ENCODE measurements around the gene SNX21.
A peak's percentile ranks its signal among the peaks of the same experiment; 100 is the strongest.
"Not testable (repeated sequence)": the region's sequence is repeated elsewhere in the genome, so short reads cannot be mapped to it uniquely, and the experiment has no call there.

The SNX21 gene

DNA sequence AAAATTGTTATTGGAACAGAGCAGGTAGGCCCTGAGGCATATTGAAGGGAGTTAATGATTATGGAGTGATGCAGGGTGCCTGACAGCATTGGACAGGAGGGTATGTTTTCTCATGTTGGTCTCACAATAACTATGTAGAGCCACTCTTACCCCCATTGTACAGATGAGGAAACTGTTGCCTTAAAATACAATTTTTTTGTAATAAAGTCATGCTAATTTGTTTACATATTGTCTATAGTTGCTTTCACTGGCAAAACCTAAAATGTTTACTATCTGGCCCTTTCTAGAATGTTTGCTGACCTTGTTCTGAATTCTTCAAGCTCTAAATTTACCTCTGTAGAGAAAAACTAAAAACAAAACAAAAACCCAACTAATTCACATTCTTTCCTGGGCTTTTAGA, 17.9 kb downstream of the SNX21 start:
- DNase-seq, result no peak

DNA sequence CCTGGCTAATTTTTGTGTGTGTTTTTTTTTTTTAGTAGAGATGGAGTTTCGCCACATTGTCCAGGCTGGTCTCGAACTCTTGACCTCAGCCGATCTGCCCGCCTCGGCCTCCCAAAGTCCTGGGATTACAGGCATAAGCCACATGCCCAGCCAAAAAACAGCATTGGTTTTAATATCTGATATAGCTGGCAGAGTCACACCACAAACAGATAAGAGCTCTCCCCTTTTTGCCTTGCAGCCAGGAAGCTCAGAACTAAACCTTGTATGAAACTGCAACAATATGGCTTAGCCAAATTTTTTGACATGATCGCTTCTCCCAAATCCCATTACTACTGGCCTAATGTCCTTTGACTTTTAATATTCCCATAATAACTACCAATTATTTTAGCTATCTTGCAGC, 18.7 kb downstream of the SNX21 start:
- peak; percentile 68 for DNase-seq

- no peak for DNase-seq
Measured at GRCh38 chr20:45853484-45853883, 19.9 kb downstream of the SNX21 start.

DNA sequence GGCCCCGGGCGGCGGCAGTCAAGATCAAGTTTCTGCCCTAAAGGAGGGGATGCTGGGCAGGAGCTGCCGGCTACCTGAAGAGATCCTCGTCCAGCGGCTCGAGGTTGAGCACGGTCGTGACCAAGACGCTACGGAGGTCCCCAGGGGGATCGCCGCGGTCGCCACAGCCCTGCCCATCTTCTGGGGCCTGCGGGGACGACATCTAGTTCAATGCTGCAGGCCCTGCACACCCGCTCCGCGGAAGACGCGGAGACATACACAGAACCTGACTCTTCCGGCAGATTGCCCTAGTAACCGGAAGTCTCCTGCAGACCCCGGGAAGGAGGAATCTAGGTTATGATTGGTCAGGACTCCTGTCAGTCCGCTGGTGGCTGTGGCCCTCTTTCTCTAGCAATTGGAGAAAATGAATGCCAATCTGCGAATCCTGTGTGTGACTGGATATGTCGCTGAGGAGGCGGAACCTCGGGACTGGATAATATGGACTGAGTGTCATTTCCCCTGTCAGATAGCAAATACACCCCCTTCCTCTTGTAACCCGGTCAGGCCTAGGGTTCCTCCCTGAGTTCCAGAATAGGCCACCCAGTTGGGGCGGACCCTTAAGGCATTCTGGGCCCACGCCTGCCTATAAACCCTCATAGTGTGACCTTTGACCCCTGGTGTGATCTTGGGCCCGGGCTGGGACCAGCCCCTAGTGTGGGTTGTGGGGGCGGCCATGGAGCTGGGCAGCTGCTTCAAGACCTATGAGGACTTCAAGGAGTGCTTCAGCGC, 23.7 kb downstream of the SNX21 start, which contains the start of the genes ACOT8 and ZSWIM3:
ACOT8 (minus strand) TSS at position 279 of the 768 bp plus-strand sequence; CDS start at position 202, 77 bp downstream.
ZSWIM3 (plus strand) TSS at position 501 of the 768 bp plus-strand sequence; CDS start at position 713, 212 bp downstream.
- DNase-seq, result peak; percentile 100

- DNase-seq, result no peak
Measured at GRCh38 chr20:45857882-45858216, 24.2 kb downstream of the SNX21 start.

DNA sequence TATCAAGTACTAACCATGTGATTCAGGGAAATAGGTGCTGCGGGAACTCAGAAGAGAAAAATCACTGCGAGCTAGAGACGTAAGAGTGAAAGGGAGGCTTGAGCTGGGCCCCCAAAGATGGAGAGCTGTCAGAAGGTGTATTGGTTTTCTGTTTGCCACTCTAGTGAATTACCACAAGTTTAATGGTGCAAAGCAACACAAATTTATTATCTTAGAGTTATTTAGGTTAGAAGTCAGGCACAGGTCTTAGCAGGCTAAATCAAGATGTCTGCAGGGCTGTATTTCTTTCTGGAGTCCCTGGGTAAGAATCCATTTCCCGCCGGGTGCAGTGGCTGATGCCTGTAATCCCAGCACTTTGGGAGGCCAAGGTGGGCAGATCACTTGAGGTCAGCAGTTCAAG, 26.3 kb downstream of the SNX21 start:
- no peak for DNase-seq

DNA sequence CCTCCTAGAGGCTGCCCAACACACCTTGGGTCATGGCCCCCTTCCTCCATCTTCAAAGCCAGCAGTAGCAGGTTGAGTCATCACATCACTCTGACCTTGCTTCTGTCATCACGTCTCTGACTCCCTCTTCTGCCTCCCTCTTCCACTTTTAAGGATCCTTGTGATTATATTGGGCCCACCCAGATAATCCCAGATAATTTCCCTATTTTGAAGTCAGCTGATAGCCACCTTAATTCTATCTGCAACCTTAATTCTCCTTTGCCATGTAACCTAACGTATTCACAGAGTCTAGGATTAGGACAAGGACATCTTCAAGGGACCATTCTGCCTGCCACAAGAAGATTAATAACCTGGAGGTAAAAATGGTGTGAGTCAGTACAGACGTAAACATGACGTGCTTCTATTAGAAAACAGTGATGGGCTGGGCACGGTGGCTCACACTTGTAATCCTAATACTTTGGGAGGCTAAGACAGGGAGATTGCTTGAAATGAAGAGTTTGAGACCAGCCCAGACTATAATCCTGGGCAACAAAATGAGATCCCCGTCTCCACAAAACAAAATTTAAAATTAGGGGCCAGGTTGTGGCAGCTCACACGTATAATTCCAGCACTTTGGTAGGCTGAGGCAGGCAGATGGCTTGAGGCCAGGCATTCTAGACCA, 27.1 kb downstream of the SNX21 start:
- DNase-seq, result no peak

GRCh38 chr20:45861221-45862075, 27.8 kb downstream of the SNX21 start:
- DNase-seq, result peak; percentile 70

DNA sequence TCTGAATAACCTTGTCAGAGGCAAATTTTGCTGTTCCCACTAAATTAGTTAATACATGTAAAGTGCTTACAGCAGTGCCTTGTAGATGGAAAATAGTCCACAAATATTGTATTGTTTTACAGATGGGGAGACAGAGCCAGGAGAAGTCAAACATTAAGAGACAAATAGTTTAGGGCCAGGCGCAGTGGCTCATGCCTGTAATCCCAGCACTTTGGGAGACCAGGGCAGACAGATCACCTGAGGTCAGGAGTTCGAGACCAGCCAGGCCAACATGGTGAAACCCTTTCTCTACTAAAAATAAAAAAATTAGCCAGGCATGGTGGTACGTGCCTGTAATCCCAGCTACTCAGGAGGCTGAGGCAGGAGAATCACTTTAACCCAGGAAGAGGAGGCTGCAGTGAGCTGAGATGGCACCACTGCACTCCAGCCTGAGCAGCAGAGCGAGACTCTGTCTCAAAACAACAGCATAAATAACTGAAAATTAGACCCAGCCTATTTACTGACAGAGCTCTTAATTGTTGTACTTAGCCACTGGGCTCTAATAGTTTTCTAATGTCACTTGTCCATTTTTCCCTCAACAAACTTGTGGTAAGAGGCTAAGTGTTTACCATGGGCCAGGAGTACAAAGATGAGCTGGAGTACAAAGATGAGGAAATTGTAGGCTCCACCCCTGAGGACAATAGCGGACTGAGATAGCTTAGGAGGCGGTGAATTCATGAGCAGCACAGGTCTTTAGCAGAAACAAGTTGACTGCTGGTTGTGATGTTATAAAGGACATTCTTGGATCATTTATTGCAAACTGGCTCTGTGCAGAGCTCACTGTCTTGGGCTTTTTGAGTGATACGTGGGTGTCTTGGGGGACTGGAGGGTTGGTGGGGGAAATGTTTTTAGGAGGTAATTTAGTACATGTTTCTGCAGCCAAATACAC, 30.2 kb downstream of the SNX21 start:
- peak; percentile 33 for DNase-seq

GRCh38 chr20:45866454-45866853, 32.9 kb downstream of the SNX21 start:
- DNase-seq, result no peak

DNA sequence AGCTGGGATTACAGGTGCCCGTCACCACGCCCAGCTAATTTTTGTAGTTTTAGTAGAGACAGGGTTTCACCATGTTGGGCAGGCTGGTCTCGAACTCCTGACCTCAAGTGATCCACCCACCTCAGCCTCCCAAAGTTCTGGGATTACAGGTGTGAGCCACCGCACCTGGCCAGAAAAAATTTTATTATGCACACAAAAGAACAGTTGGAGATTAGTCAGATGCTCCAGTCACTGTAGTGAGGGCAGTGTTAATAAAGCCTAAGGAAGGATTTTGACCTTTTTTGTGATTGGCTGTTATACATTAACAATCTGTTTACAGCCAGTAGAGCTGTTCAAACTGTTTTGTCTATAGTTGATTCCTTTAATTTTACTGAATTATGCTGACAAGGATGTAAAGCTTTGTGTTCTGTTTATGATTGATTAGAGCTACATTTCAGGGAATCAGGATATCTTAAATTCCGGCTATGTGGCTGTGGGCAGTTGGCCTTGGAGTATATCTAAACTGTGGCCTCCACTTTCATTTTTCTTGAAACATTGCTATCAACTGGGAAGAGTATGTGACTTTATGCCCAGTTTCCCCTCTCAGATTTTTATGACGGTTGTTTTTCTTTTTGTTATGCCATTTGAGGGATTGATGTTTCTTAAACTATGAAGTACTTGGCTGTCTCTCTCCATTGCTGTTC, 33.7 kb downstream of the SNX21 start:
- no peak for DNase-seq

- DNase-seq, result no peak
Measured at GRCh38 chr20:45867819-45868176, 34.2 kb downstream of the SNX21 start.

DNA sequence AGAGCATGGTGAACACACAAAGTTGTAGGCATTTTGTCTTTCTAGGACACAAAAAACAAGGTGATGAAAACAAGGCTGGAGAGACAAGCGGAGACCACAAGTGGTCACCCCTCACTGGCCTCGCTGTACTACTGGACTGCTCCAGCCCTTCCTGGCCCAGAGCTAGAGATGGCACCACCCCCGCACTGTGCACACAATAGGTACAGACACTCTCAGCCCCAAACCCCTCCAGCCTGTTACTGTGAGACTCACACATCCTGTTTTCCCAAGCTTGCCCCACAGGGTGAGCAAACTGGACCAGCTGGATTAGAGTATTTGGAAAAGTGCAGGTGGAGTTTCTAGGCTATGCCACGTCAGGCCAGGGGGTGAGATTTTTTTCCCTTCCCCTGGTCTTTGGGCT, 39.0 kb downstream of the SNX21 start:
- no peak for DNase-seq

GRCh38 chr20:45873409-45874103, 40.0 kb downstream of the SNX21 start:
- peak; percentile 30 for DNase-seq

DNA sequence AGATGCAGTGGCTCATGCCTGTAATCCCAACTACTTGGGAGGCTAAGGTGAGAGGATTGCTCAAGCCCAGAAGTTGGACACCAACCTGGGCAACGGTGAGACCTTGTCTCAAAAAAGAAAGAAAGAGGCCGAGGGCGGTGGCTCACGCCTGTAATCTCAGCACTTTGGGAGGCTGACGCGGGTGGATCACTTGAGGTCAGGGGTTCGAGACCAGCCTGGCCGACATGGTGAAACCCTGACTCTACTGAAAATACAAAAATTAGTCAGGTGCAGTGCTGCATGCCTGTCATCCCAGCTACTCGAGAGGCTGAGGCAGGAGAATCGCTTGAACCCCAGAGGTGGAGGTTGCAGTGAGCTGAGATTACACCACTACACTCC, 40.5 kb downstream of the SNX21 start:
- DNase-seq, result not testable (repeated sequence)

- DNase-seq, result no peak
Measured at GRCh38 chr20:45874576-45874975, 41.0 kb downstream of the SNX21 start.

- peak; percentile 49 for DNase-seq
Measured at GRCh38 chr20:45878076-45878761, 44.6 kb downstream of the SNX21 start.

DNA sequence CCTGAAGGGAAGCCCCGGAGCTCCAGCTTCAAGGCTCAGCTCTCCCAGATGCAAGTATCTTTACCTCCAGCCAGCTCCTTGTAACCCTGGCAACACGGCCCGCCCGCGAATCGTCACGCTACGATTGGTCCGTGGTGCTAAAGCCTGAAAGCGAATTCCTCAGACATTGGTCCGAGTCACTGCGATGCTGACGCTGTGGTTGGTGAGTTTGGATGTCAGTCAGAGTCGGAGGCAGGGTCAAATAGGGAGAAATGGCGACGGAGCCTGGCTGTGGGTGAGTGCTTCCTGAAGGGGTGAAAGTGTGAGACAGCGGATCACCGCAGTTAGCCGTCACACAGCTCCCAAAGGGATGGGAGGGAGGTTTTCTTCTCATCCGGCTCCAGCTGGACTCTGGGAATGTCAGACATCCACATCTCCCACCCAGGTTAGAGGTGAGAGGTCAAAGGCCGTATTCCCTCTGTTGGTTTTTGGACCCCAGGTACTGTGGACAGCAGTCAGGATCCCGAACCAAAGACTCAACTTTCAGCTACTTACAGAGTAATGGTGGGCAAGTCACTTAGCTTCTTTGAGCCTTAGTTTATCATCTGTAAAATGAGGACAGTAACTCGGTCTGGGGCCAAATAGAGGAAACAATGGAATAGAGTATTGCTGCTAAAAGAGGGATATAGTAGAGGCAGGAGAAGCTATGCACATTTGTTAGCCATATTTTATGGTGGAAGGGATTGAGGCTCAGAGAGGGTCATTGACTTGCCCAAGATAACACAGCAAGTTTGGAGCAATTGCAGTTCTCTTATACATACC, 47.6 kb downstream of the SNX21 start, which contains the start of gene ZSWIM1:
ZSWIM1 (plus strand) TSS at position 240 of the 801 bp plus-strand sequence. CDS start 1,366 bp downstream, outside the sequence.
- DNase-seq, result peak; percentile 99

DNA sequence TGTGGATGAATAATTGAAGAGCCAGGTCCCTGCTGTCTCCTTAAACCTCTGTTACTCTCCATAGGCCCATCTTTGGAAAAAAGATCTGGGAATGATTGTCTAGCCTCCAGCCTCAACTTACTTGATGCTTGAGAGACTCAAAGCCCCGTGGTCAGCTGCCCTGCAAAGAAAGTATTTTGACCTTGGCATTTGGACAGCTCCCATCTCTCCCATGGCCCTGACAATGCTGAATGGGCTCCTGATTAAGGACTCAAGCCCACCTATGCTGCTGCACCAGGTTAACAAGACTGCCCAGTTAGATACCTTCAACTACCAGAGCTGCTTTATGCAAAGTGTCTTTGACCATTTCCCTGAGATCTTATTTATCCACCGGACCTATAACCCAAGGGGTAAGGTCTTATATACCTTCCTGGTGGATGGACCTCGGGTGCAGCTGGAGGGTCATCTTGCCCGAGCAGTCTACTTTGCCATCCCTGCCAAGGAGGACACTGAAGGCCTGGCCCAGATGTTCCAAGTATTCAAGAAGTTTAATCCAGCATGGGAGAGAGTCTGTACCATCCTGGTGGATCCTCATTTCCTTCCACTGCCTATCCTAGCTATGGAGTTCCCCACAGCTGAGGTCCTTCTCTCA, 49.0 kb downstream of the SNX21 start:
- no peak for DNase-seq

Data from hematopoietic multipotent progenitor cell treated with erythropoietin and hydrocortisone succinate and interleukin-3 and kit ligand, for 4 days (in vitro differentiated cells).